ENCODE data around the gene PTCH2. TPM values are rescaled to one million over a fixed set of nuclear protein-coding genes. Genes with fewer than 3 reads are reported as not detected.

The PTCH2 gene
- polyA plus RNA-seq, 3 donors from 2014 or later, result 0.20 TPM; not detected in 2

Other genes with a start within 250 kb of the PTCH2 start
- 1 to 10 TPM; 4.2 to 8.8 (median 8.7) TPM for gene TMEM53, start 168.8 kb downstream of the PTCH2 start, polyA plus RNA-seq
- gene ARMH1, start 168.5 kb downstream of the PTCH2 start, polyA plus RNA-seq, result 1 to 10 TPM in 1 of 3 donors, under 1 TPM in 1, not detected in 1; 0.50 to 1.6 TPM
- not detected for gene RNU5D-1, start 112.1 kb downstream of the PTCH2 start, polyA plus RNA-seq
- 1 to 10 TPM in 1 of 3 donors, under 1 TPM in 1, not detected in 1; 0.51 to 1.1 TPM for gene KIF2C, start 103.4 kb downstream of the PTCH2 start, polyA plus RNA-seq
- 100 to 1,000 TPM; 412 to 772 (median 474) TPM for gene RPS8, start 67.7 kb downstream of the PTCH2 start, polyA plus RNA-seq
- under 1 TPM in 1 of 3 donors, not detected in 2; 0.37 TPM for gene BEST4, start 55.1 kb downstream of the PTCH2 start, polyA plus RNA-seq
- gene PLK3, start 42.9 kb downstream of the PTCH2 start, polyA plus RNA-seq, result 1 to 10 TPM; 2.1 to 5.0 (median 2.1) TPM
- gene DYNLT4, start 35.9 kb downstream of the PTCH2 start, polyA plus RNA-seq, result not detected
- under 1 TPM in 1 of 3 donors, not detected in 2; 0.38 TPM for gene BTBD19, start 34.7 kb downstream of the PTCH2 start, polyA plus RNA-seq
- gene EIF2B3, start 143.3 kb upstream of the PTCH2 start, polyA plus RNA-seq, result 10 to 100 TPM; 18.1 to 32.7 (median 24.4) TPM
- 10 to 100 TPM in 2 of 3 donors, 1 to 10 TPM in 1; 8.2 to 22.4 (median 17.5) TPM for gene HECTD3, start 168.1 kb upstream of the PTCH2 start, polyA plus RNA-seq
- gene UROD, start 169.0 kb upstream of the PTCH2 start, polyA plus RNA-seq, result 100 to 1,000 TPM in 2 of 3 donors, 10 to 100 TPM in 1; 67.6 to 110 (median 102) TPM